ENCODE measurements around the gene MAPK10. TPM values are rescaled to one million over a fixed set of nuclear protein-coding genes. Genes with fewer than 3 reads are reported as not detected.

MAPK10 gene
- total RNA-seq, 1 experiment from 2014 or later: 6.8 TPM

DNA sequence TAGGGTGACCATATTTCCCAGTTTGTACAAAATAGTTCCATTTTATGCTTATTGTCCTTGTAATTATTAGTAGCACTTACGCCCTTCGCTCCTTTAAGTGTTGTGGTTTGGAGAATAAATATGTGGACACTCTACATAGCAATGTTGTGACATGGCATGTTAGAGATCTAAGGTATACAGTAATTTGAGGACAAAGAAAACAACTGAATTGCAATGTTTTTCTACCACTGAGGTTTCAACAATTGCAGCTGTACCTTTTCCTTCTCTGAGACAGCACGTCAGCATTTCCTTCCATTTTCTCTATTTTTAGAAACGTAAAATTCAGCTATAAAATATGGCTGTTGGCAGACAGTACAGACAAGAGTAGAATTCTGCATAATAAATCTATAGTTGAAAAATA is 323.1 kb downstream of the MAPK10 start:
- ChIA-PET CTCF (no interaction called here), POLR2A (ENCODE audit: low non-redundant PET) (no interaction called here)
- BruUV-seq (replicated peaks): no TSS peak
- intact Hi-C loops (cut with micrococcal nuclease; ENCODE audit: unreplicated experiment): no loop called here
- Histone ChIP-seq H3K27me3 (replicated peaks; ENCODE audit: insufficient read depth, low read depth, low read length, poor library complexity) (no peaks in the 10 kb centered on the region), H3K4me3 (ENCODE audit: low read depth, low read length, poor library complexity, severe bottlenecking) (no peak overlapping the region), H3K27ac (ENCODE audit: low read depth, low read length, poor library complexity, severe bottlenecking) (no peak overlapping the region), H3K4me1 (ENCODE audit: insufficient read depth, low read length, poor library complexity, severe bottlenecking) (no peaks in the 10 kb centered on the region), H3K9me3 (ENCODE audit: low read depth, low read length, poor library complexity, severe bottlenecking) (no peaks in the 10 kb centered on the region), H3K36me3 (ENCODE audit: insufficient read depth, low read length, poor library complexity, severe bottlenecking) (no peaks in the 10 kb centered on the region)
- no peak for DNase-seq (ENCODE audit: low spot score)
- no peak for TF ChIP-seq EZH2 (IDR thresholded peaks at IDR 0.05; ENCODE audit: borderline replicate concordance, low read depth, low read length, poor library complexity, severe bottlenecking)
- TF ChIP-seq, protein P1, sequence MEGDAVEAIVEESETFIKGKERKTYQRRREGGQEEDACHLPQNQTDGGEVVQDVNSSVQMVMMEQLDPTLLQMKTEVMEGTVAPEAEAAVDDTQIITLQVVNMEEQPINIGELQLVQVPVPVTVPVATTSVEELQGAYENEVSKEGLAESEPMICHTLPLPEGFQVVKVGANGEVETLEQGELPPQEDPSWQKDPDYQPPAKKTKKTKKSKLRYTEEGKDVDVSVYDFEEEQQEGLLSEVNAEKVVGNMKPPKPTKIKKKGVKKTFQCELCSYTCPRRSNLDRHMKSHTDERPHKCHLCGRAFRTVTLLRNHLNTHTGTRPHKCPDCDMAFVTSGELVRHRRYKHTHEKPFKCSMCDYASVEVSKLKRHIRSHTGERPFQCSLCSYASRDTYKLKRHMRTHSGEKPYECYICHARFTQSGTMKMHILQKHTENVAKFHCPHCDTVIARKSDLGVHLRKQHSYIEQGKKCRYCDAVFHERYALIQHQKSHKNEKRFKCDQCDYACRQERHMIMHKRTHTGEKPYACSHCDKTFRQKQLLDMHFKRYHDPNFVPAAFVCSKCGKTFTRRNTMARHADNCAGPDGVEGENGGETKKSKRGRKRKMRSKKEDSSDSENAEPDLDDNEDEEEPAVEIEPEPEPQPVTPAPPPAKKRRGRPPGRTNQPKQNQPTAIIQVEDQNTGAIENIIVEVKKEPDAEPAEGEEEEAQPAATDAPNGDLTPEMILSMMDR (conservative IDR thresholded peaks at IDR 0.05; ENCODE audit: low read depth, low read length): no peak

DNA sequence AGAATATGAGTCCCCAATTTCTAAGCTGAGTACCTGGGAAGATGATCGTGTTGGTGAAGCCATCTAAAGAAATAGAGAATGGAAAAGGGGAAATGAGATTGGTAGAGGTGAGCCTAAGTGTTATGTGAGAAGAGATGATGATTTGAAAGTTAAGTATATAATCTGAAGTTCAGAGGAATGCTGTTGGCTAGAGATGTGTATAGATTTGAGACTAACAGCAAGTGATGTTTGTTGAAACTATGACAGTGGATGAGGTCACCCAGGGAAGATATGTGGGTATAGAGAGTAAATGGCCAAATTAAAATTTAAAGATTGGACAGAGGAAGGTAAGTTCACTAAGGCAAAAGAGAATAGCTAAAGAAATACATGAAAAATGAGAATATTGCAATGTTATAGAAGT is 324.2 kb downstream of the MAPK10 start:
- no peak overlapping the region for H3K4me3 ChIP-seq (ENCODE audit: low read depth, low read length, poor library complexity, severe bottlenecking)

DNA sequence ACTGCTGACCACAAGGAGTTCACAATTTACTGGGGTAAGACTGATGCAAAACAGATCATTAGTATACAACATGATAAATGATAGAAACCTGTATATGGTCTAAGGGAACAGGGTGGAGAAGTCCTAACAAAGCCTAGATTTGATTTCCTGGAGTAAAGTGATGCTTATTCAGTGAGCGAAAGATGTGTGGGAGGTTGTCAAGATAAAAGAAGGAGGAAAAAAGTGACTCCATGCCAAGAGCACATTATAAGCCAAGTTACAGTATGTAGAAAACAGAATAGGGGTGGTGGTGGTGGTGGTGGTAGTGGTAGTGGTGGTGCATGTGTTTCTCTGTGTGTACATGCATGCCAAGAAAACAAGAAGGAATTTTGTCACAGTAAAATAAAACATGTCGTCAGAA is 325.2 kb downstream of the MAPK10 start:
- ChIA-PET CTCF (no interaction called here), POLR2A (ENCODE audit: low non-redundant PET) (no interaction called here)
- no peak for DNase-seq (ENCODE audit: low spot score)
- H3K4me3 ChIP-seq (ENCODE audit: low read depth, low read length, poor library complexity, severe bottlenecking): no peak overlapping the region
- no TSS peak for BruUV-seq (replicated peaks)
- intact Hi-C loops (cut with micrococcal nuclease; ENCODE audit: unreplicated experiment): no loop called here
- TF ChIP-seq, protein P1 (conservative IDR thresholded peaks at IDR 0.05; ENCODE audit: low read depth, low read length): no peak
- TF ChIP-seq EZH2 (IDR thresholded peaks at IDR 0.05; ENCODE audit: borderline replicate concordance, low read depth, low read length, poor library complexity, severe bottlenecking): no peak
- no peaks in the 10 kb centered on the region for H3K4me1 ChIP-seq (ENCODE audit: insufficient read depth, low read length, poor library complexity, severe bottlenecking)
- no peaks in the 10 kb centered on the region for H3K9me3 ChIP-seq (ENCODE audit: low read depth, low read length, poor library complexity, severe bottlenecking)
- no peaks in the 10 kb centered on the region for H3K27me3 ChIP-seq (replicated peaks; ENCODE audit: insufficient read depth, low read depth, low read length, poor library complexity)
- H3K36me3 ChIP-seq (ENCODE audit: insufficient read depth, low read length, poor library complexity, severe bottlenecking): no peaks in the 10 kb centered on the region
- no peak overlapping the region for H3K27ac ChIP-seq (ENCODE audit: low read depth, low read length, poor library complexity, severe bottlenecking)

More for the DNA sequence above, 324.2 kb downstream of the MAPK10 start:
- Histone ChIP-seq H3K9me3 (ENCODE audit: low read depth, low read length, poor library complexity, severe bottlenecking) (no peaks in the 10 kb centered on the region), H3K27ac (ENCODE audit: low read depth, low read length, poor library complexity, severe bottlenecking) (no peak overlapping the region), H3K36me3 (ENCODE audit: insufficient read depth, low read length, poor library complexity, severe bottlenecking) (no peaks in the 10 kb centered on the region), H3K27me3 (replicated peaks; ENCODE audit: insufficient read depth, low read depth, low read length, poor library complexity) (no peaks in the 10 kb centered on the region), H3K4me1 (ENCODE audit: insufficient read depth, low read length, poor library complexity, severe bottlenecking) (no peaks in the 10 kb centered on the region)
- intact Hi-C loops (cut with micrococcal nuclease; ENCODE audit: unreplicated experiment): no loop called here
- ChIA-PET POLR2A (ENCODE audit: low non-redundant PET) (no interaction called here), CTCF (no interaction called here)
- TF ChIP-seq, protein P1 (conservative IDR thresholded peaks at IDR 0.05; ENCODE audit: low read depth, low read length): no peak
- TF ChIP-seq EZH2 (IDR thresholded peaks at IDR 0.05; ENCODE audit: borderline replicate concordance, low read depth, low read length, poor library complexity, severe bottlenecking): no peak
- BruUV-seq (replicated peaks): no TSS peak
- no peak for DNase-seq (ENCODE audit: low spot score)
